ENCODE results near the gene CXCR1. TPM values are rescaled to one million over a fixed set of nuclear protein-coding genes. Genes with fewer than 3 reads are reported as not detected.
A peak's percentile ranks its signal among the peaks of the same experiment; 100 is the strongest.

CXCR1 gene
- total RNA-seq, 6 experiments from 2014 or later = not detected

DNA sequence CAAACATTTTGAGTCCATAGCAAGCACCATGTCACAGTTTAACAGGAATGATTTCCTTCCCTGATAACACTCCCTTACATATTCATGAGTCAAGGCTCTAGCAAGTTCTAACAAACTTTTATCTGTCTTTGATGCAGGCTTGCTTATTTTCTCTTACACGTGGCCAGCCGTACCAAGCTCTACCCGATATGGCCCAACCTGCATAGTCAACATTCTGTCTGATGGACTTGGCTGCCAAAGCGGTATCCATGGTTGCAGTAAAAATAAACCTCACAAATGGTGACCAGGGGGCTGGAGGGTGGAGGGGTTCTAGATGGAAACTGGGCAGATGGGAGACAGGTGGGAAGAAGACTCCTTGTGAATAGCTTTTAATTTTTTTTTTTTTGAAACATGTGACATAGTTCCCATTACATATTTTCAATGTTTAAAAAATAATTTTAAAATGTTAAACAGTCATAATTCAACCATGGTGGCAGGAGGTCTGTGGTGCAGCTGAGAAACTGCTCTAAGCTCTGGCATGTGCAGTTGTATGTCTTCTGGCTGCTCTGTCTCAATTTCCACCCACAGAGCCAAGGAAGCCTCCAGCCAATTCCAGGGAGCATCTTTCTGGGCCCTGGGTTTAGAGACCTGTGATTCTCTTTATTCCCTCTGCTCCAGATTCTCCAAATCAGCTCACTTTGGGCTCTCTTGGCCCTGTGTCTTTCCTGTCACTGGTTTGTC lies 20.7 kb upstream of the CXCR1 start:
- no peak for DNase-seq
- no peaks in the 10 kb centered on the region for H3K36me3 Mint-ChIP-seq (ENCODE audit: low read depth)
- H3K9me3 Mint-ChIP-seq = no peaks in the 10 kb centered on the region
- H3K27me3 Mint-ChIP-seq (ENCODE audit: insufficient read depth) = peaks cover 29% of the 10 kb centered on the region
- H3K4me3 Mint-ChIP-seq = no peak overlapping the region
- no peak overlapping the region for H3K27ac Mint-ChIP-seq
- TF ChIP-seq, protein P1, sequence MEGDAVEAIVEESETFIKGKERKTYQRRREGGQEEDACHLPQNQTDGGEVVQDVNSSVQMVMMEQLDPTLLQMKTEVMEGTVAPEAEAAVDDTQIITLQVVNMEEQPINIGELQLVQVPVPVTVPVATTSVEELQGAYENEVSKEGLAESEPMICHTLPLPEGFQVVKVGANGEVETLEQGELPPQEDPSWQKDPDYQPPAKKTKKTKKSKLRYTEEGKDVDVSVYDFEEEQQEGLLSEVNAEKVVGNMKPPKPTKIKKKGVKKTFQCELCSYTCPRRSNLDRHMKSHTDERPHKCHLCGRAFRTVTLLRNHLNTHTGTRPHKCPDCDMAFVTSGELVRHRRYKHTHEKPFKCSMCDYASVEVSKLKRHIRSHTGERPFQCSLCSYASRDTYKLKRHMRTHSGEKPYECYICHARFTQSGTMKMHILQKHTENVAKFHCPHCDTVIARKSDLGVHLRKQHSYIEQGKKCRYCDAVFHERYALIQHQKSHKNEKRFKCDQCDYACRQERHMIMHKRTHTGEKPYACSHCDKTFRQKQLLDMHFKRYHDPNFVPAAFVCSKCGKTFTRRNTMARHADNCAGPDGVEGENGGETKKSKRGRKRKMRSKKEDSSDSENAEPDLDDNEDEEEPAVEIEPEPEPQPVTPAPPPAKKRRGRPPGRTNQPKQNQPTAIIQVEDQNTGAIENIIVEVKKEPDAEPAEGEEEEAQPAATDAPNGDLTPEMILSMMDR (IDR thresholded peaks at IDR 0.05) = no peak
- peaks cover 9% of the 10 kb centered on the region; the same call in 1 of the 2 replicates for H3K4me1 Mint-ChIP-seq (ENCODE audit: low read depth)

DNA sequence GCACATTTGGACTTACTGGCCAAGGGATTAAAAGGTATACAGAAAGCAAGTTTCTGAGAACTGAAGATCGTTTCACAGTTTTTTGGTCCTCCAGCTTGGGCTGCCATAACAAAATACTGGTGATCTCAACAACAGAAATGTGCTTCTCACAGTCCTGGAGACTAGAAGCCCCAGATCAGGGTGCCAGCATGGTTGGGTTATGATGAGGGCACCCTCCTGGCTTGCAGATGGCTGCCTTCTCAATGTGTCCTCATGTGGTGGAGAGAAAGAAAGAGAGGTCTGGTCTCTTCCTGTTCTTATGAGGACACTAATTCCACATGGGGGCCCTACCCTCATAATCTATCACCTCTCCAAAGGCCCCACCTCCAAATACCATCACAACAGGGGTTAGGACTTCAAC lies 20.1 kb upstream of the CXCR1 start:
- Mint-ChIP-seq H3K9me3 (no peaks in the 10 kb centered on the region), H3K27ac (no peak overlapping the region), H3K36me3 (ENCODE audit: low read depth) (no peaks in the 10 kb centered on the region), H3K4me1 (ENCODE audit: low read depth) (peaks cover 9% of the 10 kb centered on the region; the same call in 1 of the 2 replicates), H3K4me3 (no peak overlapping the region), H3K27me3 (ENCODE audit: insufficient read depth) (peaks cover 30% of the 10 kb centered on the region)
- TF ChIP-seq, protein P1 (IDR thresholded peaks at IDR 0.05) = no peak
- no peak for DNase-seq

DNA sequence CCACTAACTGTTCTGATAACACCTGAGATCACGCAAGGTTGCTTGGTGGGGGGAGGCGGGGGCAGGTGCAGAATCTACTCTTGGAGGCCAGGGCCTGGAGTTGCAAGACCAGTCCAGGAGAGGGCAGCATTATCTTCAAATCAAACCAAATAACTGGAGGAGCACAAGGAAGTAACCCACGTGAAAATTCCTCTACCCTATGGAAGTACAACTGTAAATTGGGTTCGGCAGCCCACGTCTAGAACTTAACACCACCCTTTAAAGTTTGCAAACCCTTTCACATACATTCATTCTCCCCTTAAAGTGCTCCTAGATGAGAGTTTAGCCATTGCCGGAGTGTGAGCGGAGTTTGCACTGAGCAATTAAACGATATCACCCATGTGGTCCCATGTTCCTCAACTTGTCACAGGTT lies 19.6 kb upstream of the CXCR1 start:
- no peak overlapping the region for H3K4me3 Mint-ChIP-seq
- TF ChIP-seq, protein P1 (IDR thresholded peaks at IDR 0.05) = peak; percentile 88
- H3K36me3 Mint-ChIP-seq (ENCODE audit: low read depth) = no peaks in the 10 kb centered on the region
- H3K27me3 Mint-ChIP-seq (ENCODE audit: insufficient read depth) = peaks cover 34% of the 10 kb centered on the region
- peak; percentile 57 for DNase-seq
- peaks cover 9% of the 10 kb centered on the region; the same call in 1 of the 2 replicates for H3K4me1 Mint-ChIP-seq (ENCODE audit: low read depth)
- H3K27ac Mint-ChIP-seq = no peak overlapping the region
- no peaks in the 10 kb centered on the region for H3K9me3 Mint-ChIP-seq

DNA sequence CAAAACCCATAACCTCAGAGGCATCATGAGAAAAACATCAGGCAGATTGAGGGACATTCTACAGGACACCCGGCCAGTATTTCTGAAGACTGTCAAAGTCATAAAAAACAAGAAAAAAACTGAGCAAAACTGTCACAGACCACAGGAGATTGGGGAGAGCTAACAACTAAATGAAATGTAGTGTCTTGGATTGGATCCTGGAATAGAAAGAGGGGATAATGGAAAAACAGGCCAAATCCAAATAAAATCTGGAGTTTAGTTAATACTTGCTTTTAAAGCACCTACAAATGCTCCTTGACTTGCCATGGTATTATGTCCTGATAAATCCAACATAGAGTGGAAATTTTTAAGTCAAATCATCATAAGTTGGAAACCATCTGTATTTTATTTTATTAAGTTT lies 17.6 kb upstream of the CXCR1 start:
- TF ChIP-seq, protein P1 (IDR thresholded peaks at IDR 0.05) = no peak
- DNase-seq = no peak
- Mint-ChIP-seq H3K4me1 (ENCODE audit: low read depth) (peaks cover 9% of the 10 kb centered on the region; the same call in 1 of the 2 replicates), H3K36me3 (ENCODE audit: low read depth) (no peaks in the 10 kb centered on the region), H3K27me3 (ENCODE audit: insufficient read depth) (peaks cover 33% of the 10 kb centered on the region), H3K9me3 (no peaks in the 10 kb centered on the region), H3K27ac (no peak overlapping the region), H3K4me3 (no peak overlapping the region)

DNA sequence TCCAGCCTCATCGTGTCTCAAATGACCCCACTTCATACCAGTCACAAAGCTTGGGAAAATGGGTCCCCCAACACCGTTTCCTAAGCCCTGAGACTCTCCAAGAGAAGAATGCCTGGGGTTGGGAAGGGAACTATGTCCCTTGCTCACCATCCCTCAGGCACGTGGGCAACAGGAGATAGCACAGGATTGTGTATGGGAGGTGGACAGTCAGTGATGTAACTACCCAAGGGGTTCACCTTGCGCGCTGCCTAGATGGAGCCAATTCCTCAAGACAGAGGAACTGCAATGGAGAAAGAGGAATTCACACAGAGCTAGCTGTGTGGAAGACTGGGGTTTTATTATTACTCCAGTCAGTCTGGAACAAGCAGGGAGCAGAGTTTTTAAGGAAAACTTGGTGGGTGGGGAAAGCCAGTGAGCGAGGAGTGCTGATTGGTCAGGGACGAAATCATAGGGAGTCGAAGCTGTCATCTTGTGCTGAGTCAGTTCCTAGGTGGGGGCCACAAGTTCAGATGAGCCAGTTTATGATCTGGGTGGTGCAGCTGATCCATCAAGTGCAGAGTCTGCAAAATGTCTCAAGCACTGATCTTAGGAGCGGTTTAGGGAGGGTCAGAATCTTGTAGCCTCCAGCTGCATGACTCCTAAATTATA lies 13.8 kb upstream of the CXCR1 start:
- H3K27ac Mint-ChIP-seq = no peak overlapping the region
- H3K36me3 Mint-ChIP-seq (ENCODE audit: low read depth) = no peaks in the 10 kb centered on the region
- TF ChIP-seq, protein P1 (IDR thresholded peaks at IDR 0.05) = no peak
- no peak for DNase-seq
- H3K4me1 Mint-ChIP-seq (ENCODE audit: low read depth) = no peaks in the 10 kb centered on the region
- no peak overlapping the region for H3K4me3 Mint-ChIP-seq
- H3K27me3 Mint-ChIP-seq (ENCODE audit: insufficient read depth) = peaks cover 33% of the 10 kb centered on the region
- no peaks in the 10 kb centered on the region for H3K9me3 Mint-ChIP-seq
